ENCODE measurements around the gene GTF2B. TPM values are rescaled to one million over a fixed set of nuclear protein-coding genes. Genes with fewer than 3 reads are reported as not detected.
"Not testable (repeated sequence)": the region's sequence is repeated elsewhere in the genome, so short reads cannot be mapped to it uniquely, and the experiment has no call there.

Gene GTF2B
- total RNA-seq, 2 experiments from 2014 or later = 41.9 to 47.1 TPM

DNA sequence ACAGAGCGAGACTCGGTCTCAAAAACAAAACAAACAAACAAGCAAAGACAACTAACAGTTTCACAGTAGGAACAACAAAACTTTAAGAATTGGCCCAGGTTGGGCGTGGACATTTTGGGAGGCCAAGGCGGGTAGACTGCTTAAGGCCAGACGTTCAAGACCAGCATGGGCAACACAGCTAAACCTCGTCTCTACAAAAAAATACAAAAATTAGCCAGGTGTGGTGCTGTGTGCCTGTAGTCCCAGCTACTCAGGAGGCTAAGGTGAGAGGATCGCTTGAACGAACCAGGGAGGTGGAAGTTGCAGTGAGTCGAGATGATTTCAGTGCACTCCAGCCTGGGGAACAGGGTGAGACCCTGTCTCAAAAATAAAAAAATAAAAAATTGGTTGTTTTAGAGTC, 13.5 kb downstream of the GTF2B start:
- peaks cover 26% of the 10 kb centered on the region for H3K4me1 Mint-ChIP-seq
- ChIA-PET POLR2A (interaction anchor here (0.6 to 1.3 kb wide), 3 partner anchors 13 to 28 kb away, joined by 3 to 5 read pairs (median 5); partner anchors contain the start of gene GTF2B), CTCF (interaction anchor here (0.8 to 4.7 kb wide), 19 partner anchors 10 to 225 kb away, joined by 3 to 47 read pairs (median 5); partner anchors contain the start of genes GTF2B and PKN2)
- no peak overlapping the region for H3K4me3 Mint-ChIP-seq
- peaks cover 27% of the 10 kb centered on the region for H3K36me3 Mint-ChIP-seq (ENCODE audit: low read depth)
- no peaks in the 10 kb centered on the region for H3K9me3 Mint-ChIP-seq
- no peaks in the 10 kb centered on the region for H3K27me3 Mint-ChIP-seq
- no peak for DNase-seq
- H3K27ac Mint-ChIP-seq = no peak overlapping the region

DNA sequence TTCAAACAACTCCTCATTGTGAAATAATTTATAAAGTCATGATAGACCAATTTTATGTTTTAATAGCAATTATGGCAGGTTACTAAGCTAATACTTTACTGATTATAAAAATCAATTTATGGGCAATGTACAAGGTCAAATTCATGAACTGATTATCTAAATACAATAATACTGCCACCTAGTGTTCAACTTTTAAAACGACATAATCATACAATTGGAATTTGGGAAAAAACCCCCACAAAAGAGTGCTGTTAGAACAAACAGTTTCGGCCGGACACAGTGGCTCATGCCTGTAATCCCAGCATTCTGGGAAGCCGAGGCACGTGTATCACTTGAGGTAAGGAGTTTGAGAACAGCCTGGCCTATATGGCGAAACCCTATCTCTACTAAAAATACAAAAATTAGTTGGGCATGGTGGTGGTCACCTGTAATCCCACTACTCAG, 14.0 kb downstream of the GTF2B start:
- H3K27me3 Mint-ChIP-seq = no peaks in the 10 kb centered on the region
- no peak overlapping the region for H3K27ac Mint-ChIP-seq
- H3K36me3 Mint-ChIP-seq (ENCODE audit: low read depth) = peaks cover 27% of the 10 kb centered on the region
- H3K4me1 Mint-ChIP-seq = peaks cover 21% of the 10 kb centered on the region
- POLR2A ChIA-PET = interaction anchor here (1.3 kb wide), 1 partner anchor 14 kb away, joined by 5 read pairs; the partner anchor contains the start of gene GTF2B
- DNase-seq = no peak
- CTCF ChIA-PET = interaction anchor here (0.6 to 4.7 kb wide), 29 partner anchors 8 to 270 kb away, joined by 3 to 47 read pairs (median 4); partner anchors contain the start of genes GTF2B and PKN2
- H3K4me3 Mint-ChIP-seq = no peak overlapping the region
- no peaks in the 10 kb centered on the region for H3K9me3 Mint-ChIP-seq

DNA sequence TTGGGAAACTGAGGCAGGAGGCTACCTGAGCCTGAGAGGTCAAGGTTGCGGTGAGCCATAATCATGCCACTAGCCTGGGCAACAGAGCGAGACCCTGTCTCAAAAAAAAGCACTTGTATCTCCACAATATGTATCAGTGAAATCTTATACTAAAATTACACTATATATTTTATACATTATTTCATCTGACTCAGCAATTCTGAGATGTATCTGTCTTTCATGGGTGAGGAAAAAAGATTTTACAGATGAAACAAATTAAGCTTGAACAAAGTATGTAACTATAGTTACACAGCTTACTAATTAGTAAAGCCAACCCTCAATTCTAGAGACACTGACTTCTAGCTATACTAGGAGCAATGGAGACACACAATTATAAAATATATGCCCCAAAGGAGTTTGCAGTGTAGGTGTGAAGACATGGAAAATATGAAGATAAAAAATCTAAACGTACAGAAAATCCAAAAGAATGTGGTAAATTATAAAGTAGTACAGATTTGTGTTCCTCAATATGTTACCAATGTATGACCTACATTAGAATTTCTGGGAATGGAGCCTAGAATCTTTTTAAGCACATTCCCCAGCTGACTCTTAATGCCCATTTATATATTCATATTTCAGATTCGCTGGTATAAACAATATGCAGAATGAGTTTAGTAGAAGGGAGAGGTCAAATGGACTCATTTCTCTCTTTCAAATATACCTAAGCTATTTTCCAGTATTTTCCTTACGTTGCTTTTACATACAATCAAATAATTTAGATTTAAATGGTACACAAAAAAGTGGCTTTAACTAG, 14.6 kb downstream of the GTF2B start:
- no peak overlapping the region for H3K4me3 Mint-ChIP-seq
- H3K27me3 Mint-ChIP-seq = no peaks in the 10 kb centered on the region

DNA sequence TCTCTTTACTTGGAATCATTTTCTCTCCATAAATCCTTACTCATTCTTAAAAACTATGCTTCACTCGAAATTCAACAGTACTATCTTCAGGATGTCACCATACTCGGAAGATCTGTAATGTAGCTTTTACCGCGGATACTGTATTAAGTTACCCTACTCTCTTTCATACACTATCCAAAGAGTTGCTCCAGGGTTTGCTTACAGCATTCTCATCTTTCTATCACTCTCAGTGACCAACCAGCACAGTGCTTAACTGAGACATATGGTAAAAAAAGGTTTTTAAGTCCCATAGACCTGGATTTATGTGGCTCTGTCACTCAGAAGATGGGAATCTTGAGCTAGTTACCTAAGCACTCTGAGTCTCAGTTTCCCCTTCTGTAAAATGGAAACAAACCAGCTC, 15.8 kb downstream of the GTF2B start:
- Mint-ChIP-seq H3K9me3 (no peaks in the 10 kb centered on the region), H3K4me1 (peaks cover 17% of the 10 kb centered on the region), H3K27ac (no peak overlapping the region), H3K36me3 (ENCODE audit: low read depth) (peaks cover 26% of the 10 kb centered on the region), H3K27me3 (no peaks in the 10 kb centered on the region), H3K4me3 (no peak overlapping the region)
- DNase-seq = no peak
- ChIA-PET CTCF (interaction anchor here (0.8 to 4.7 kb wide), 4 partner anchors 16 to 219 kb away, joined by 3 to 47 read pairs (median 24); partner anchors contain the start of gene GTF2B), POLR2A (interaction anchor here (0.9 to 1.8 kb wide), 2 partner anchors 12 to 217 kb away, joined by 3 to 6 read pairs; no protein-coding TSS in a partner anchor)

More for the DNA sequence above, 14.6 kb downstream of the GTF2B start:
- H3K4me1 Mint-ChIP-seq = peaks cover 18% of the 10 kb centered on the region
- ChIA-PET POLR2A (interaction anchor here (1.3 to 1.8 kb wide), 2 partner anchors 11 to 14 kb away, joined by 5 to 6 read pairs; partner anchors contain the start of gene GTF2B), CTCF (interaction anchor here (0.6 to 4.7 kb wide), 26 partner anchors 9 to 270 kb away, joined by 3 to 47 read pairs (median 4); partner anchors contain the start of genes GTF2B and PKN2)
- H3K27ac Mint-ChIP-seq = no peak overlapping the region
- H3K36me3 Mint-ChIP-seq (ENCODE audit: low read depth) = peaks cover 25% of the 10 kb centered on the region
- DNase-seq = no peak
- H3K9me3 Mint-ChIP-seq = no peaks in the 10 kb centered on the region

GRCh38 chr1:88873737-88874349, 17.5 kb downstream of the GTF2B start:
- Mint-ChIP-seq H3K27ac (no peak overlapping the region), H3K9me3 (no peaks in the 10 kb centered on the region), H3K4me3 (no peak overlapping the region), H3K36me3 (ENCODE audit: low read depth) (peaks cover 25% of the 10 kb centered on the region), H3K4me1 (peaks cover 21% of the 10 kb centered on the region), H3K27me3 (no peaks in the 10 kb centered on the region)
- ChIA-PET POLR2A (interaction anchor here (1.0 to 1.3 kb wide), 2 partner anchors 17 to 18 kb away, joined by 3 read pairs; partner anchors contain the start of gene GTF2B), CTCF (interaction anchor here (0.6 kb wide), 1 partner anchor 81 kb away, joined by 3 read pairs; no protein-coding TSS in a partner anchor)
- DNase-seq = no peak

GRCh38 chr1:88869644-88870043, 21.7 kb downstream of the GTF2B start:
- Mint-ChIP-seq H3K4me1 (peaks cover 30% of the 10 kb centered on the region), H3K36me3 (ENCODE audit: low read depth) (peaks cover 25% of the 10 kb centered on the region)
- H3K4me3 Mint-ChIP-seq, DNase-seq, H3K27me3 Mint-ChIP-seq, H3K9me3 Mint-ChIP-seq, CTCF ChIA-PET, H3K27ac Mint-ChIP-seq, POLR2A ChIA-PET: not testable (repeated sequence)

GRCh38 chr1:88867743-88868521, 23.4 kb downstream of the GTF2B start:
- DNase-seq = no peak
- Mint-ChIP-seq H3K36me3 (ENCODE audit: low read depth) (peaks cover 28% of the 10 kb centered on the region), H3K4me1 (peaks cover 24% of the 10 kb centered on the region), H3K9me3 (no peaks in the 10 kb centered on the region), H3K27ac (no peak overlapping the region), H3K4me3 (no peak overlapping the region), H3K27me3 (no peaks in the 10 kb centered on the region)
- ChIA-PET POLR2A (no interaction called here), CTCF (interaction anchor here (0.6 to 2.3 kb wide), 4 partner anchors 9 to 56 kb away, joined by 3 to 8 read pairs (median 3); no protein-coding TSS in a partner anchor)

DNA sequence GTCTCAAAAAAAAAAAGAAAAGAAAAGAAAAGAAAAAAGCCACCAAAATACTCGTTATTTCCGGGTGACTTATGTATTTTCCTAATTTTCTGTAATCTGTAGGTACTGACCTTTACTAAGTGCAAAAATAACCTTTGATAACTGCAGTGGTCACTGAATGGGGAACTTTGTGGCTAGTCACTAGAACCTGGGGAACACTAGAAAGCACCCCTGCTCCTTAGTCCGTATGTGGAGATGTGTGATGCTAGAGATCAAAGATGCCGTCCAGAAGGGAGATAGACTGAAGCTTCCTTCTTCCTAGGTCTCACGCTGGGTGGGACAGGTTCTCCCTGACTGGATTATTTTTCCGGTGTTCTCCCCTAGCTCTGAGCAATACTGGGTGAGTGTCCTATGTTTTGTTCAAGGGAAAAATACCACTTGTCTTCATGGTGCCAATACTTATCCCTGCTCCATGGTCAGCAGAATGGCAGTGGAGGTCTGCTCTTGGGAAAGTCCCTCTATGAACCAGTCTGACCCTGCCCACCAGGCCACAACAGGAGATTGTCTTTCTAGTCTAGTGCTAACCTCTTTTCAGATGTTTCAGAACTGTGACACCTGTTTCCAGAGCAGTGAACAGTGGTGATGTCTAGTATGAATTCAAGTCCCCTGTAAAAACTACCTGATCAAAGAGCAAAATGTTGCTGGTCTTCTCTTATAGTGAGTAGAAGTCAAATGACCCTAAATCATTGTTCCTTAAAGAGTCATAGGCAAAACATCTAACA, 39.9 kb downstream of the GTF2B start:
- no peak overlapping the region for H3K4me3 Mint-ChIP-seq
- no peaks in the 10 kb centered on the region for H3K27me3 Mint-ChIP-seq
- peaks cover 35% of the 10 kb centered on the region for H3K36me3 Mint-ChIP-seq (ENCODE audit: low read depth)
- H3K4me1 Mint-ChIP-seq = peaks cover 2% of the 10 kb centered on the region
- ChIA-PET CTCF (no interaction called here), POLR2A (interaction anchor here (1.3 kb wide), 1 partner anchor 39 kb away, joined by 3 read pairs; no protein-coding TSS in a partner anchor)
- no peak overlapping the region for H3K27ac Mint-ChIP-seq
- DNase-seq = no peak
- H3K9me3 Mint-ChIP-seq = no peaks in the 10 kb centered on the region

GRCh38 chr1:88847643-88848042, 43.7 kb downstream of the GTF2B start:
- H3K36me3 Mint-ChIP-seq (ENCODE audit: low read depth) = peaks cover 16% of the 10 kb centered on the region
- no peaks in the 10 kb centered on the region for H3K27me3 Mint-ChIP-seq
- POLR2A ChIA-PET = interaction anchor here (0.7 to 1.1 kb wide), 3 partner anchors 9 to 44 kb away, joined by 3 to 4 read pairs (median 3); partner anchors contain the start of gene GTF2B
- H3K27ac Mint-ChIP-seq = no peak overlapping the region
- no peak overlapping the region for H3K4me3 Mint-ChIP-seq
- H3K4me1 Mint-ChIP-seq = no peaks in the 10 kb centered on the region
- CTCF ChIA-PET = no interaction called here
- no peaks in the 10 kb centered on the region for H3K9me3 Mint-ChIP-seq
- no peak for DNase-seq

- ChIA-PET CTCF (no interaction called here), POLR2A (no interaction called here)
- Mint-ChIP-seq H3K4me3 (no peak overlapping the region), H3K9me3 (no peaks in the 10 kb centered on the region), H3K36me3 (ENCODE audit: low read depth) (peaks cover 8% of the 10 kb centered on the region), H3K4me1 (no peaks in the 10 kb centered on the region), H3K27me3 (no peaks in the 10 kb centered on the region), H3K27ac (no peak overlapping the region)
- no peak for DNase-seq
Measured at GRCh38 chr1:88825721-88826120, 65.6 kb downstream of the GTF2B start.

DNA sequence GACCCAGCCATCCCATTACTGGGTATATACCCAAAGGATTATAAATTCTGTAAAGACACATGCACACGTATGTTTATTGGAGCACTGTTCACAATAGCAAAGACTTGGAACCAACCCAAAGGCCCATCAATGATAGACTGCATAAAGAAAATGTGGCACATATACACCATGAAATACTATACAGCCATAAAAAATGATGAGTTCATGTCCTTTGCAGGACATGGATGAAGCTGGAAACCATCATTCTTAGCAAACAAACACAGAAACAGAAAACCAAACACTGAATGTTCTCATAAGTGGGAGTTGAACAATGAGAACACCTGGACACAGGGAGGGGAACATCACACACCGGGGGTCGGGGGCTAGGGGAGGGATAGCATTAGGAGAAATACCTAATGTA, 71.7 kb downstream of the GTF2B start:
- H3K27ac Mint-ChIP-seq, DNase-seq, POLR2A ChIA-PET, H3K4me3 Mint-ChIP-seq, H3K27me3 Mint-ChIP-seq, H3K4me1 Mint-ChIP-seq, CTCF ChIA-PET, H3K9me3 Mint-ChIP-seq: not testable (repeated sequence)
- H3K36me3 Mint-ChIP-seq (ENCODE audit: low read depth) = peaks cover 31% of the 10 kb centered on the region

DNA sequence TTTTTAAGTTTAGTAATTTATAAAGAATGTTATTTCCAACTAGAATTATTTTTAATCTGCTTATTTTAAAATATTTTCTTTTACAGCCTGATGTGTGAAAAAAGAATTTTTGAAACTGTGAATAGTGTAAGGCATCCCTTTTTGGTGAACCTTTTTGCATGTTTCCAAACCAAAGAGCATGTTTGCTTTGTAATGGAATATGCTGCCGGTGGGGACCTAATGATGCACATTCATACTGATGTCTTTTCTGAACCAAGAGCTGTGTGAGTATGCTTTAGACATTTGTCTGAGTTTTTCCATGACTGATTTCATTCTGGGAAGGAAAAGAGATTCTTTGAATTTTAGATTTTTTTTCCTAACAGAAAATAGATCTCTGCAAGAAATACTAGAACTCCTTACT, 77.9 kb downstream of the GTF2B start:
- peaks cover 36% of the 10 kb centered on the region for H3K36me3 Mint-ChIP-seq (ENCODE audit: low read depth)
- peaks cover 2% of the 10 kb centered on the region for H3K4me1 Mint-ChIP-seq
- H3K27me3 Mint-ChIP-seq = no peaks in the 10 kb centered on the region
- DNase-seq = no peak
- H3K9me3 Mint-ChIP-seq = no peaks in the 10 kb centered on the region
- CTCF ChIA-PET = no interaction called here
- H3K27ac Mint-ChIP-seq = no peak overlapping the region
- H3K4me3 Mint-ChIP-seq = no peak overlapping the region
- POLR2A ChIA-PET = no interaction called here
